Liver (tissue), 9 donors: ENCODE results near the gene EN1. TPM values are rescaled to one million over a fixed set of nuclear protein-coding genes. Genes with fewer than 3 reads are reported as not detected.

Experiments used
- DNase-seq: peaks from one replicate; pipeline ENCODE4 v3.0.0-alpha.2; 2017; ENCODE audit warnings: low spot score
- H3K27ac ChIP-seq, 2 donors: one replicate each; pipeline ENCODE4 v1.7.0; 2013; ENCODE audit warnings: inconsistent platforms in 2 of 2, low read length in 2 of 2, control low read depth in 1 of 2, low read depth in 1 of 2, mild to moderate bottlenecking in 1 of 2
- H3K27me3 ChIP-seq, 4 donors: one replicate each; pipeline versions ENCODE4 v1.6.1 to v1.7.0; 2013; ENCODE audit warnings: low read length in 3 of 4, inconsistent platforms in 1 of 4, mild to moderate bottlenecking in 1 of 4, moderate library complexity in 1 of 4; ENCODE audit not compliant: control insufficient read depth in 4 of 4, insufficient read depth in 4 of 4
- H3K36me3 ChIP-seq, 4 donors: one replicate each; pipeline versions ENCODE4 v1.6.1 to v1.7.0; 2013; ENCODE audit warnings: low read length in 3 of 4, mild to moderate bottlenecking in 3 of 4, low read depth in 1 of 4, moderate library complexity in 1 of 4; ENCODE audit not compliant: control insufficient read depth in 4 of 4, insufficient read depth in 3 of 4
- H3K4me1 ChIP-seq, 4 donors: one replicate each; pipeline versions ENCODE4 v1.6.1 to v1.7.0; 2013; ENCODE audit warnings: low read length in 3 of 4, mild to moderate bottlenecking in 3 of 4, moderate library complexity in 1 of 4; ENCODE audit not compliant: control insufficient read depth in 4 of 4, insufficient read depth in 4 of 4
- H3K4me3 ChIP-seq, 3 donors: one replicate each; pipeline versions ENCODE4 v1.6.1 to v1.7.0; 2013; ENCODE audit warnings: low read length in 3 of 3, control low read depth in 1 of 3, low read depth in 1 of 3, mild to moderate bottlenecking in 1 of 3
- H3K9ac ChIP-seq, 2 donors: one replicate each; pipeline ENCODE4 v1.7.0; 2013; ENCODE audit warnings: low read length in 2 of 2, mild to moderate bottlenecking in 2 of 2, moderate library complexity in 2 of 2, control low read depth in 1 of 2, low read depth in 1 of 2
- H3K9me3 ChIP-seq, 4 donors: one replicate each; pipeline versions ENCODE4 v1.6.1 to v1.7.0; 2013; ENCODE audit warnings: low read length in 3 of 4; ENCODE audit not compliant: control insufficient read depth in 4 of 4
- CTCF ChIP-seq: fragments of 150-350 bp; IDR thresholded peaks from 2 replicates; pipeline ENCODE4 v1.5.1; 2017; ENCODE audit warnings: improper control_type of control experiment, low read depth, low read length; ENCODE audit not compliant: missing input control
- EGR1 ChIP-seq, 2 donors: IDR thresholded peaks; 2 replicates each; pipeline ENCODE4 v1.6.1; 2016 to 2018; ENCODE audit warnings: antibody characterized with exemption in 2 of 2, low read depth in 2 of 2
- GABPA ChIP-seq, 2 donors: IDR thresholded peaks in 1 of 2; conservative IDR thresholded peaks in 1 of 2; 2 replicates each; pipeline ENCODE4 v1.6.1; 2016; ENCODE audit warnings: antibody characterized with exemption in 2 of 2, mild to moderate bottlenecking in 1 of 2, moderate library complexity in 1 of 2
- HNF4A ChIP-seq, 2 donors: conservative IDR thresholded peaks; 2 replicates each; pipeline ENCODE4 v1.6.1; 2016; ENCODE audit warnings: antibody characterized with exemption in 2 of 2, mild to moderate bottlenecking in 2 of 2
- HNF4G ChIP-seq: IDR thresholded peaks from 2 replicates; pipeline ENCODE4 v1.6.1; 2016; ENCODE audit warnings: antibody characterized with exemption
- JUND ChIP-seq, 2 donors: IDR thresholded peaks; 2 replicates each; pipeline ENCODE4 v1.6.1; 2016; ENCODE audit warnings: antibody characterized with exemption in 2 of 2
- REST ChIP-seq: IDR thresholded peaks from 2 replicates; pipeline ENCODE4 v1.6.1; 2016; ENCODE audit warnings: antibody characterized with exemption, mild to moderate bottlenecking
- TAF1 ChIP-seq: conservative IDR thresholded peaks from 2 replicates; pipeline ENCODE4 v1.6.1; 2016; ENCODE audit warnings: antibody characterized with exemption, mild to moderate bottlenecking
- YY1 ChIP-seq: IDR thresholded peaks from 2 replicates; pipeline ENCODE4 v1.6.1; 2016; ENCODE audit warnings: antibody characterized with exemption, mild to moderate bottlenecking
- ZBTB33 ChIP-seq: IDR thresholded peaks from 2 replicates; pipeline ENCODE4 v1.6.1; 2016; ENCODE audit warnings: antibody characterized with exemption
- WGBS: extraction: QIAGEN DNeasy Blood & Tissue Kit; methylation state at CpG from one replicate; pipeline ENCODE4 v1.1.7; 2013; 5-methylcytosine and 5-hydroxymethylcytosine counted together
- polyA plus RNA-seq, 2 donors: library from polyadenylated mRNA; stranded (reverse) in 1 of 2; unstranded in 1 of 2; fragments of 200-250 nt in 1 of 2; fragments of >200 nt in 1 of 2; fragmentation: Nextera tagmentation in 1 of 2; extraction: Ambion mirVana in 1 of 2; gene quantifications; one replicate each; pipeline versions ENCODE4 v1.2.1 to v1.2.3, GENCODE V29; 2013 to 2015
- total RNA-seq, 2 donors: library from RNA; depleted of rRNA; stranded (reverse); fragments of >200 nt; gene quantifications; one replicate each; pipeline ENCODE4 v1.2.3, GENCODE V29; 2014
- TF ChIP-seq, protein P1 (sequence below): IDR thresholded peaks from 2 replicates; pipeline ENCODE4 v1.6.1; 2016; ENCODE audit warnings: antibody characterized with exemption
- TF ChIP-seq, protein P2 (sequence below): IDR thresholded peaks from 2 replicates; pipeline ENCODE4 v1.6.1; 2016; ENCODE audit warnings: antibody characterized with exemption
- donor health status: healthy.
- donor health status: healthy.
- donor health status: healthy.
- donor health status: healthy.
- donor health status: healthy.

EN1 gene
- total and polyA plus RNA-seq, 4 donors, result not detected

- WGBS, result 6% methylated on average over 50 of the region's 50 CpGs
- H3K4me3 ChIP-seq, result peak overlapping the region in 1 of 3 donors; percentile 19
- H3K27me3 ChIP-seq, result peaks cover 8 to 26% (median 21%) of the 10 kb centered on the region in 4 donors
- no peaks in the 10 kb centered on the region for H3K9me3 ChIP-seq
- no peak overlapping the region for H3K27ac ChIP-seq
- no peak overlapping the region for H3K9ac ChIP-seq
- peaks cover 7 to 34% (median 15%) of the 10 kb centered on the region in 4 donors for H3K4me1 ChIP-seq
- DNase-seq, result no peak
- H3K36me3 ChIP-seq, result no peaks in the 10 kb centered on the region
- TF ChIP-seq GABPA (IDR thresholded peaks at IDR 0.05 in 1 of 2, conservative IDR thresholded peaks at IDR 0.05 in 1 of 2) (no peak), HNF4A (conservative IDR thresholded peaks at IDR 0.05) (no peak), HNF4G (no peak)
- TF ChIP-seq, protein P1, sequence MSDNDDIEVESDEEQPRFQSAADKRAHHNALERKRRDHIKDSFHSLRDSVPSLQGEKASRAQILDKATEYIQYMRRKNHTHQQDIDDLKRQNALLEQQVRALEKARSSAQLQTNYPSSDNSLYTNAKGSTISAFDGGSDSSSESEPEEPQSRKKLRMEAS, result no peak
- TF ChIP-seq, protein P2, sequence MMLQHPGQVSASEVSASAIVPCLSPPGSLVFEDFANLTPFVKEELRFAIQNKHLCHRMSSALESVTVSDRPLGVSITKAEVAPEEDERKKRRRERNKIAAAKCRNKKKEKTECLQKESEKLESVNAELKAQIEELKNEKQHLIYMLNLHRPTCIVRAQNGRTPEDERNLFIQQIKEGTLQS, result no peak
Measured at GRCh38 chr2:118856978-118857676, 9.7 kb upstream of the EN1 start.

GRCh38 chr2:118856330-118856977 is 9.0 kb upstream of the EN1 start:
- Histone ChIP-seq H3K27ac (no peak overlapping the region), H3K4me3 (peak overlapping the region in 1 of 3 donors; percentile 19), H3K4me1 (peaks cover 7 to 34% (median 15%) of the 10 kb centered on the region in 4 donors), H3K9ac (no peak overlapping the region), H3K36me3 (no peaks in the 10 kb centered on the region), H3K9me3 (no peaks in the 10 kb centered on the region), H3K27me3 (peaks cover 6 to 27% (median 21%) of the 10 kb centered on the region in 4 donors)
- no peak for DNase-seq
- WGBS, result 9% methylated on average over 25 of the region's 25 CpGs
- TF ChIP-seq EGR1 (IDR thresholded peaks at IDR 0.05; ENCODE audit: low read depth in 2 of 2) (no peak), CTCF (no peak), GABPA (IDR thresholded peaks at IDR 0.05 in 1 of 2, conservative IDR thresholded peaks at IDR 0.05 in 1 of 2) (no peak), HNF4G (no peak), TAF1 (no peak), JUND (IDR thresholded peaks at IDR 0.05) (no peak), REST (no peak), HNF4A (conservative IDR thresholded peaks at IDR 0.05) (no peak), YY1 (no peak), ZBTB33 (no peak)
- TF ChIP-seq, protein P1, result no peak
